GM18868 (cell line): Measurements from ENCODE around the gene RIC8B.

Experiments
- ATAC-seq: cut with Tn5 transposase; IDR thresholded peaks from one replicate; pipeline ENCODE4 v1.9.1; 2021; ENCODE audit warnings: mild to moderate bottlenecking, moderate library complexity; ENCODE audit not compliant: unreplicated experiment

RIC8B gene

DNA sequence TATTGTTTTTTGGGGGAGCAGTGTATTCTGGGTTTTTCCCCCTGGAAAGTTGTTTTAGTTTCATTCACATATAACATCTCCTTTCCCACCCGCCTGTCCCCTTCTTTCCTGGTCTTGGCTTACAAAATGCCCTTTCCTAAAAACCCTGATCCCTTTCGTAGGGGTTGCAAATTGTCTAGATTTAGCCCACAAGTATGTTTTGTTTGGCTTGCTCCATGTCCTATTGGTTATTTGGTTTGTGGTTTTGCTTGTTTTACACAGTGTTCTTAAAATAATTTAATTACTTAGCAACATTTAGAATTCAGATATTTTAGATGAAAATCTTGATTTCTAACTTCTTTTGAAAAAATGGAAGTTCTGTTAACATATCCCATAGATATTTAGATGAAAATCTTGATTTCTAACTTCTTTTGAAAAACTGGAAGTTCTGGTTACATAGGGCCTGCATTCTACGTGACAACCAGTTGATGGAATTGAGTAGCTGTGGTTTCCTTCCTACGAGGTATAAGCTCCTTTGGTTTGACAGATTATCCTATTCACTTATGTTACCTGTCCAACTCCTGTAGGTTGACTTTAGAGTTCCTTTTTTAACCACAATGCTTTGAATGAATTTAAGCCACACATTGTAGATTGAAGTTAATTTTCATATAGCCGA, 92.1 kb downstream of the RIC8B start:
- no peak for ATAC-seq

DNA sequence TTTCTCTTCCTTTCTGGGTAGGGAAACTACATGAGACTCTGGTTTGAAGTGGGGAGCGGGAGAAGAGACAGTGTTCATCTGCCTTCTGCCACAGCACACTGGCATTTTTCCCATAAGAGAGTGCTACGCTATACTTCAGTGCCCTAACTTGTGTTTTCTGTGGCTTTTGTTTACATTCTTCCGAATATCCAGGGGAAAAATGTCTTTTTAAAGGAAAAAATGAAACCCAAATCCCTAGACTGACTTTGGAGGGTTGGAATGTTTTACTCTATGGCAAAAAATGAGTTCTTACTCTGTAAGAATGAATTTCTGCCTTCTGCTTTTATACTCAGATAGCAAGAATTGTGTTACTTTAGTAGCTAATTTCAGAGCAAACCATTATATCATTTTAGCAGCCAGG, 93.2 kb downstream of the RIC8B start:
- no peak for ATAC-seq

- no peak for ATAC-seq
These were observed 94.7 kb downstream of the RIC8B start for GRCh38 chr12:106868982-106869700.

DNA sequence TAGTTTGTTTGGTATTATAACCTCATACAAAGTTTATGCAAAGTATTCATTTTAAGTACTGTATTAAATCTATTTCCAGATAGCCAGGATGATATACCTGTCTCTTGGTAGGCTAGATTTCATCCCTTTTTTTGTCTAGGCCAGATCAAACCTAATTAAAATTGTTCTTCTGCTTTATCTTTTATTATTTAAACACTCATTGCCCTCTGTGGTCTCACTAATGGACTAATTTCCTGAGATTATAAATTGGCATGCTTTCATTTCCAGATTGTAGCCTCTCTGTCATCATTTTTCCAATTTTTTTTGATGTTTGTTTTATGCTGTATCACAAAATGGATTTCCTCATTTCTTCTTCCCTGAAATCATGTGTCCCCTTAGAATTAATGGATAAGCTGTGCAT, 95.6 kb downstream of the RIC8B start:
- no peak for ATAC-seq

DNA sequence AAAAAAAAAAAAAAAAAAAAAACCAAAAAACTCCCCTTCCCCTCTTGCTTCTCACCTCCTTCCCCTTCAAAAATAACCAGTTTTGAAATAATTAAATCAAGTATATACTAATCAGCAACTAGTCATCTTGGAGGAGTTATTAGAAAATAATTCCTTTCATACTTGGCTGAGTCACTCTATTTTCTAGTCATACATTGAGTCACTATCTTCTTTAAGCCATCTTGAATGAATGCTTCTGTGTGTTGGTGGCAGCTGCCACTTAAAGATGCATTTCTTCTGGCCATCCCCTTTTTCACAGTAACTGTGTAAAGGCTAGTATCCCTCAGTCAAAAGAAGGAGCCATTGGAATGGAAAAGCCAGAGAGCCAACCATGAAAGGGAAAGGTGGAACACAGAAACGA, 97.0 kb downstream of the RIC8B start:
- no peak for ATAC-seq

GRCh38 chr12:106873983-106874382, 99.5 kb downstream of the RIC8B start:
- no peak for ATAC-seq

- no peak for ATAC-seq
These were observed 104.3 kb downstream of the RIC8B start for GRCh38 chr12:106878804-106879203.

DNA sequence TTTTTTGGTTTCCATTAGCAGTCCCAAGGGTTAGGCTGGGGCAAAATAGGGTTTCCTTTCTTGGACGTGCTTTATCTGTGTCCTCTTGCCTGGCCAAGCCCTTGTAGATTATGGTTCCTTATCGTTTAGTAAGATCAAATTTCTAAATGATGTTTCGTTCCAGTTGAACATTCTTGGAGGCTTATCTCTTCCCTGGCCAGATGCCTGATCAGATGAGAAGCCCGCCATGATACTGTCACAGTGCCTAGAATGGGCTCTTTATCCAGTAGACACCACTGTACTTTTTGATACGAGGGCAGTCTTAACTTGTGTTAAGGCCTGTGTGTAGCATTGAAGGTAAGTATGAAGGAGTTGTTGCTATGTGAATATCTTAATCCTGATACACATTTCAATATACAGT, 105.1 kb downstream of the RIC8B start:
- no peak for ATAC-seq

DNA sequence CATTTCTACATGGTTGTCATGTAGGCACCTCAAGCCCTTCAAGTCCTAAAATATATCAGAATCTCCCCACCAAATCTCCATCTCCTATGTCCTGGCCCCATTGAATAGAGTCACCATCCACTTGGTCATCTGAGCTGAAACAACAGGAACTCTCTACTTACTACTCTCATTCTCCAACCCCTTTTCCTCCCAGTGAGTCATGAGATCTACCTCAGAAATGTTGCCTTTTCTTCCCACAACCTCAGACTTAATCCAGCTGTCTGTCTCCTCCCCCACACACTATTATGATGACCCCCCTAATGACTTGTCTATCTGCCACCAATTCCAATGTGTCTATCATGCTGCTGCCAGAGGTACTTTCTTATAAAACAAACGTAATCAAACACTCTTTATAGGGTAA, 108.9 kb downstream of the RIC8B start:
- ATAC-seq: no peak

- ATAC-seq: no peak
These were observed 110.5 kb downstream of the RIC8B start for GRCh38 chr12:106885026-106885425.

DNA sequence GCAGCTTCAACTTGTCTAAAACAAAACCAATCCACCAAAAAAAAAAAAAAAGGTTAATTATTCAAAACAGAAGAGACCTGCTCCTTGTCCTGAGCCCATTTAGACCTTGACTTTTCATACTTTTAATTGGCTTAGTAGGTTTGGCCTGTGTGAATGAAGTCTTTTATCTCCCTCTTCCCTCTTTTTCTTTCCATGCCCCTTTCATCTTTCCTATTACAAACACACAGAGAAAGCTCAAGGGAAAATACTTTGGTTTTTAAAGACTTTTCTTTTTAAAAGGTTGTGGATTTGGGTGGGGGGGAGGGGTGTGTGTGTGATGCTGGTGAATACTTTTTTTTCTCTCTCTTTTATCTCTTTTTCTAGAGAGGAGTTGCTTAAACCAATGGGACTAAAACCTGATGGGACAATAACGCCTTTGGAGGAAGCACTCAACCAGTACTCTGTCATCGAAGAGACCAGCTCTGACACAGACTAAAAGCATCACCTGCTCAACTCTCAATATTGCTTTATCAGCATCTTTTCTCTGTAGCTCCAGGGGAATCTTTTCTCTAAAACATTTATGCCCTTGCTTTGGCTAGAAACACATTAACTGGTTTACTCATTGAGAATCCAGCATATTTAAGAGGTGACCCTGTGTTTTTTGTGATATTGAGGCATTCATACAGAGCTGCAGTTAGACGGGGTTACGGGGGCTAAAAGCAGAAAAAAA, 111.2 kb downstream of the RIC8B start:
- no peak for ATAC-seq

DNA sequence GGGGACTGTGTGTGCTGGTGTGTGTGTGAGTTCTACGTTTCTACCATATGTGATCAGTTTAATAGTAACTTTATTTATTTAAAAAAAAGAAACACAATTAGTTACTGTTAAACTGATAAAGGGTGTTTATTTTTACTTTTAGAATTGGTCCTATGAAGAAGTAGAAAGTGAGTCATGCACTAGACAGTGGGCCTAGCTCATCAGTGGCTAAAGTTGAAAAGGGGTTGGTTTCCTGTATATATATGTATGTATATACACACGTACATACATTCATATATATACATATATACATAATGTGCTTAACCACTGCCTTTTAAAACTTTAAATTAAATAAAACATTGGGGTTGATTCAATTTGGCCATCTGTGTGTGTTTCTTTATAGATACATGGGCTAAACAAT, 112.5 kb downstream of the RIC8B start:
- ATAC-seq: no peak

GRCh38 chr12:106888348-106888970, 114.0 kb downstream of the RIC8B start:
- no peak for ATAC-seq

DNA sequence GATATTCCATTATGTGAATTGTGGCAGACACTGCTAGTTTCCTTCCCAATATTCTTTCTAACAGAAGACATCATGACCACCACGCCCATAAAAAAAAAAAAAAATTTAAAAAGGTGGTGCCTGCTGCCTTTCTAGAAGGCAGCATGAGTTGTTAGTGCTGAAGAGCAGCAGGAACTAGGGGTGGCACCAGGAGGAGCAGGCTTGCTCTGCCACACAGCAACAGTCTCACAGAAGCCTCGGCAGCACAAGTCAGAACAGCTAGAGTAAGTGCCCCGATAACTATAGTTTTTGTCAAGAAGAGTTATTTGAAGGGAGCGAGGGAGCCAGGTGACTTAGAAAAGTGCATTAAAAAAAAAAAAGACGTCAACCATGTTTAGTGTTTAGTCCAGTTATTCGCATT, 114.8 kb downstream of the RIC8B start:
- ATAC-seq: no peak

- ATAC-seq: no peak
These were observed 115.6 kb downstream of the RIC8B start for GRCh38 chr12:106889950-106890626.

DNA sequence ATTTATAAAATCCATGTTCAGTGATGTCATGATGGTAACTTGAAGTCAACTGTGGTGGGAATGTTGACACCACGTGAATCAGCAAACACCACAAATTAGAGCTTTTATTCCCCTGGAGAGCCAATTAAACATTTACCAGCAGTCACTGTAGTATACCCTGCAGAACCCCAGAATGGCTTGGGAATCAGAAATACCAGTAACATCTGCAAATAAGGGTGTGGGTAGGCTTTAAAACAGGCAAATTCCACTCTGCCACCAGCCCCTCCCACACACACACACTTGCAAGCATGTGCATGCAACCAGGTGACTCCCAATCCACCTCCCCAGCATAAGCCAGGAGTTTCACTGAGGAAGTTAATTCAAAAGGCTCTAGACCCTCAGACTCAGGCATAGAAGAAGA, 117.6 kb downstream of the RIC8B start:
- ATAC-seq: no peak

DNA sequence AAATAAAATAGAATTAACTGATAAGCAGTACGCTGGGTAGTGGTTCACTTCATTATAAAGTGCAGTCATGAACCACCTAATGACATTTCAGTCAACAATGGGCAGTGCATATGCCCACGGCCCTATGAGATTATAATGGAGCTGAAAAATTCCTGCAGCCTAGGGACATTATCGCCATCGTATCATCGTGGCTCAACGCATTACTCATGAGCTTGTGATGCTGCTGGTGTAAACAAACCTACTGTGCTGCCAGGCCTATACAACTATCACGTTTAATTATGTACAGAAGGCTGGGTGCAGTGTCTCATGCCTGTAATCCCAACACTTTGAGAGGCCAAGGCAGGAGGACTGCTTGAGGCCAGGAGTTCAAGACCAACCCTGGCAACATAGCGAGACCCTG, 119.0 kb downstream of the RIC8B start:
- no peak for ATAC-seq

GRCh38 chr12:106894774-106895173, 120.3 kb downstream of the RIC8B start:
- no peak for ATAC-seq

DNA sequence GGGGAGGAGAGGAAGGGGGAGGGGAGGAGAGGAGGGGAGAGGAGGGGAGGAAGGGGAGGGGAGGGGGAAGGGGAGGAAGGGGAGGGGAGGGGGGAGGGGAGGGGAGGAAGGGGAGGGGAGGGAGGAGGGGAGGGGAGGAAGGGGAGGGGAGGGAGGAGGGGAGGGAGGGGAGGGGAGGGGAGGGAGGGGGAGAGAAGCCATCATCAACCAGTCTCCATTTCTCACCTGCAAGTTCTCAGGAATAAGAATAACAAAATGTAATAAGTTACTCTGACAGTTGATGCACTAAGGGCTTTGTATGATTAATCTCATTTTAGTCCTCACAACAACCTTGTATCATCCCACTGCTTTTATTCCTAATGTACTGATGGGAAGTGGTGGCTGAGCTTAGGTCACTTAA, 122.1 kb downstream of the RIC8B start:
- ATAC-seq: no peak

DNA sequence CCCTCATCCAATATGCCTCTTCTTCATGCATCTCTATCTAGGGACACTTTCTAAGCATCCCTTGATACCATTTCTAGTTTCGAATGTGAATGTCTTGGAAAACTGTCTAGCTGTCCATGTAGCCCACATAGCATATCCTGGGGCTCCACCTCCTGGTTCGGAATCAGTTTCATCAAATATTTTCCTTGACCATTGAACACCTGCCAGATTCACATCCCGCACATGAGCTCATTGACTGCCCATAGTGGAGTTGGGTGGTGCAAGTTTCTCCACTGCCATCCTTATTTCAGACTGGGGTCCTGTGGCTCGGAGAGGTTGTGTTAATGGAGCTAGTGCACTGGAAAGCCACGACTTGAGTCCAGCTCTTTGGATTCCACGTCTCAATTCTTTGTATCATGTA, 122.6 kb downstream of the RIC8B start:
- no peak for ATAC-seq
